CD4-positive, alpha-beta T cell (primary cell): ENCODE data around the gene BEND6. TPM values are rescaled to one million over a fixed set of nuclear protein-coding genes. Genes with fewer than 3 reads are reported as not detected.

Experiments
- ATAC-seq: fragments of 200-7000 bp; cut with Tn5 transposase; one replicate; pipeline ENCODE4 v1.10.0; 2022; ENCODE audit warnings: mild to moderate bottlenecking; ENCODE audit not compliant: poor library complexity
- CTCF ChIA-PET: fragments of 350-600 bp; sonication (Branson Sonifier 250); formaldehyde crosslinking; loops from one replicate; lab custom pipeline; 2021; ENCODE audit warnings: antibody characterized with exemption, inconsistent platforms; lab: Charles Lee
- POLR2A ChIA-PET: fragments of 350-600 bp; sonication (Branson Sonifier 250); formaldehyde crosslinking; loops from one replicate; lab custom pipeline; 2021; ENCODE audit warnings: antibody characterized with exemption, inconsistent platforms; lab: Charles Lee
- DNase-seq, 14 experiments: peaks; one replicate each; pipeline ENCODE4 v3.0.0-alpha.2; 2013 to 2020; ENCODE audit warnings: mixed read lengths in 2 of 14
- H3K27ac ChIP-seq, 2 donors: one replicate each; pipeline versions ENCODE4 v1.5.1 to v1.7.0; 2013; ENCODE audit warnings: low read length in 2 of 2, low read depth in 1 of 2, mild to moderate bottlenecking in 1 of 2
- H3K27me3 ChIP-seq, 2 experiments: 1 replicate in 1 of 2; 2 replicates in 1 of 2; pipeline versions ENCODE4 v1.6.1 to v1.7.0; 2013; ENCODE audit warnings: low read length in 2 of 2, control low read depth in 1 of 2, mild to moderate bottlenecking in 1 of 2, moderate library complexity in 1 of 2; ENCODE audit not compliant: insufficient read depth in 2 of 2, control insufficient read depth in 1 of 2
- H3K36me3 ChIP-seq: one replicate; pipeline ENCODE4 v1.6.1; 2013; ENCODE audit warnings: low read length, control low read depth; ENCODE audit not compliant: insufficient read depth
- H3K4me1 ChIP-seq: one replicate; pipeline ENCODE4 v1.6.1; 2013; ENCODE audit warnings: low read length, control low read depth; ENCODE audit not compliant: insufficient read depth
- H3K4me3 ChIP-seq: one replicate; pipeline ENCODE4 v1.5.1; 2013; ENCODE audit warnings: mild to moderate bottlenecking, low read length, moderate library complexity
- H3K9me3 ChIP-seq, 2 experiments: 1 replicate in 1 of 2; 2 replicates in 1 of 2; pipeline versions ENCODE4 v1.6.1 to v1.7.0; 2013; ENCODE audit warnings: low read length in 2 of 2, mild to moderate bottlenecking in 2 of 2, control low read depth in 1 of 2, moderate library complexity in 1 of 2; ENCODE audit not compliant: control insufficient read depth in 1 of 2, insufficient read depth in 1 of 2
- H3K27ac Mint-ChIP-seq: one replicate; pipeline ENCODE4 v1.8.0; 2020; ENCODE audit warnings: mixed read lengths
- H3K27me3 Mint-ChIP-seq: one replicate; pipeline ENCODE4 v1.8.0; 2021; ENCODE audit warnings: mixed read lengths
- H3K36me3 Mint-ChIP-seq: one replicate; pipeline ENCODE4 v1.8.0; 2021; ENCODE audit warnings: low read depth, mixed read lengths
- H3K4me1 Mint-ChIP-seq: one replicate; pipeline ENCODE4 v1.8.0; 2021; ENCODE audit warnings: low read depth, mixed read lengths
- H3K4me3 Mint-ChIP-seq: one replicate; pipeline ENCODE4 v1.8.0; 2020; ENCODE audit warnings: mild to moderate bottlenecking, mixed read lengths
- H3K9me3 Mint-ChIP-seq: one replicate; pipeline ENCODE4 v1.8.0; 2020; ENCODE audit warnings: mixed read lengths
- CTCF ChIP-seq: fragments of 200-600 bp; IDR thresholded peaks from one replicate; pipeline ENCODE4 v1.8.0; 2022; ENCODE audit warnings: antibody characterized with exemption, mild to moderate bottlenecking
- intact Hi-C, 2 experiments: fragments of 100-400 bp; cut with DNase I in 1 of 2; cut with micrococcal nuclease in 1 of 2; formaldehyde crosslinking; loops; one replicate each; pipeline versions ENCODE4 v1.15.1 to v1.9.0; 2023 to 2025; cut with DNase I, micrococcal nuclease
- total RNA-seq, 174 experiments: library from RNA in 2 of 174; stranded (reverse) in 2 of 174; gene quantifications; one replicate each; pipeline ENCODE4 v1.2.3 and lab custom pipeline; 2021 to 2026

The BEND6 gene
- total RNA-seq, 2 experiments from 2014 or later = not detected

DNA sequence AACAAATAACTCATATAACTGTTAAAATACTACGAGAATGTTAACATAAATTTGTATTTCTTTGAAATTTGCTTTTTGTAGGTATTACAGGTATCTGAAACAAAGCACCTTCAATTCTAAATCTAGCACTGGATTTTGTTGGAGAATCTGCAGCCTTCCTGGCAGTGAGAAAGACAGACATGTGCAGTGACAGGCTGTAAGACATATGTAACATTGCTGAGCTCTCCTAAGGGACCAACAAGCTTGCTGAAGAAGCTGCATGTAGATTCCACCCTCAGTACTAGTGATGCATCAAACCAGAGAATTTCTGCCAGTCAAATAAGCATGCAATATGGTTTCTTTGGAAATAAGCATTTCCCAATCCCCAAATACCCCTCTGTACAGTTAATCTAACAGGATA lies 71.1 kb downstream of the BEND6 start:
- Mint-ChIP-seq H3K27me3 (peaks cover 21% of the 10 kb centered on the region), H3K27ac (no peak overlapping the region), H3K9me3 (peaks cover 11% of the 10 kb centered on the region), H3K4me1 (no peaks in the 10 kb centered on the region), H3K4me3 (no peak overlapping the region), H3K36me3 (peaks cover 4% of the 10 kb centered on the region)
- H3K4me1 ChIP-seq = no peaks in the 10 kb centered on the region
- intact Hi-C loops = no loop called here
- DNase-seq = no peak
- H3K27ac ChIP-seq = no peak overlapping the region
- H3K27me3 ChIP-seq = no peaks in the 10 kb centered on the region
- no peaks in the 10 kb centered on the region for H3K36me3 ChIP-seq
- no peak for TF ChIP-seq CTCF
- ChIA-PET POLR2A (no interaction called here), CTCF (no interaction called here)
- H3K4me3 ChIP-seq = no peak overlapping the region
- H3K9me3 ChIP-seq = peaks cover 0 to 22% of the 10 kb centered on the region in 2 experiments
- no peak for ATAC-seq

DNA sequence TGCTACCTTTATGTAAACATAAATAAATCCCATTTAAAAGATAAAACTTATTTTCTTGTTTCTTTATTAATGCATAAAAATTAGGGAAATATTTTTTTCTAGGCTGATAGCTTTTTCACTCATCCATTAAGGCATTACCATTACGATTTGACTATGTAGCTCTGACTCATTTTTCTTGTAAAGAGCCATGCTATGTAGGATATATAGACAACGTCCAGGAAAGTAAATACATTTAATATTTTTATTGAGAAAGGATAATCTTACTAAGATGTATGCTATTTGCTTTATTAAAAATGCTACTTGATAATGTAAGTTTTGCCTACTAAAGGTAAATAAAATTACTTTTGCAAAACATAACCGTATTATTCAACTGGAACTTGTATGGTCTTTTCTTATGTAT lies 72.4 kb downstream of the BEND6 start:
- Histone ChIP-seq H3K4me3 (no peak overlapping the region), H3K36me3 (no peaks in the 10 kb centered on the region), H3K27me3 (peaks cover 0 to 3% of the 10 kb centered on the region in 2 experiments), H3K4me1 (no peaks in the 10 kb centered on the region), H3K9me3 (peaks cover 0 to 22% of the 10 kb centered on the region in 2 experiments), H3K27ac (no peak overlapping the region)
- no peaks in the 10 kb centered on the region for H3K4me1 Mint-ChIP-seq
- intact Hi-C loops = no loop called here
- peaks cover 11% of the 10 kb centered on the region for H3K9me3 Mint-ChIP-seq
- H3K36me3 Mint-ChIP-seq = peaks cover 4% of the 10 kb centered on the region
- no peak overlapping the region for H3K4me3 Mint-ChIP-seq
- CTCF ChIA-PET = no interaction called here
- DNase-seq = no peak
- TF ChIP-seq CTCF = no peak
- no peak for ATAC-seq
- H3K27me3 Mint-ChIP-seq = peaks cover 21% of the 10 kb centered on the region
- POLR2A ChIA-PET = no interaction called here
- no peak overlapping the region for H3K27ac Mint-ChIP-seq

- H3K4me3 ChIP-seq = no peak overlapping the region
- ATAC-seq (no peak), DNase-seq (no peak)
- peaks cover 0 to 20% of the 10 kb centered on the region in 2 experiments for H3K9me3 ChIP-seq
- ChIA-PET CTCF (no interaction called here), POLR2A (no interaction called here)
- no peaks in the 10 kb centered on the region for H3K4me1 ChIP-seq
- H3K27ac ChIP-seq = no peak overlapping the region
- Mint-ChIP-seq H3K4me3 (no peak overlapping the region), H3K4me1 (no peaks in the 10 kb centered on the region), H3K27ac (no peak overlapping the region), H3K27me3 (peaks cover 21% of the 10 kb centered on the region), H3K9me3 (peaks cover 10% of the 10 kb centered on the region), H3K36me3 (peaks cover 4% of the 10 kb centered on the region)
- TF ChIP-seq CTCF = no peak
- intact Hi-C loops = no loop called here
- H3K27me3 ChIP-seq = peaks cover 0 to 3% of the 10 kb centered on the region in 2 experiments
- H3K36me3 ChIP-seq = no peaks in the 10 kb centered on the region
Observed at GRCh38 chr6:57029213-57029612, 74.3 kb downstream of the BEND6 start.
